Endodermal cell (in vitro differentiated cells): Measurements from ENCODE around the gene SLC16A3. TPM values are rescaled to one million over a fixed set of nuclear protein-coding genes. Genes with fewer than 3 reads are reported as not detected.

Source experiments
- DNase-seq: peaks from one replicate; pipeline ENCODE4 v3.0.0-alpha.2; 2017
- H3K27ac ChIP-seq: 2 replicates; pipeline ENCODE4 v1.5.1; 2013; ENCODE audit warnings: mild to moderate bottlenecking, low read depth, low read length, moderate library complexity
- H3K27me3 ChIP-seq: 2 replicates; pipeline ENCODE4 v1.6.1; 2013; ENCODE audit warnings: mild to moderate bottlenecking, low read length, moderate library complexity; ENCODE audit not compliant: insufficient read depth, control insufficient read depth, poor library complexity, severe bottlenecking
- H3K36me3 ChIP-seq: 2 replicates; pipeline ENCODE4 v1.7.0; 2013; ENCODE audit warnings: mild to moderate bottlenecking, low read length, moderate library complexity; ENCODE audit not compliant: control insufficient read depth, insufficient read depth
- H3K4me1 ChIP-seq: one replicate; pipeline ENCODE4 v1.7.0; 2013; ENCODE audit warnings: low read length; ENCODE audit not compliant: control insufficient read depth, insufficient read depth
- H3K4me3 ChIP-seq: 2 replicates; pipeline ENCODE4 v1.5.1; 2013; ENCODE audit warnings: mild to moderate bottlenecking, low read length, moderate library complexity
- H3K9ac ChIP-seq: 2 replicates; pipeline ENCODE4 v1.6.1; 2013; ENCODE audit warnings: mild to moderate bottlenecking, low read length, moderate library complexity; ENCODE audit not compliant: poor library complexity, severe bottlenecking; ENCODE audit errors: extremely low read depth
- H3K9me3 ChIP-seq: 2 replicates; pipeline ENCODE4 v1.6.1; 2013; ENCODE audit warnings: mild to moderate bottlenecking, low read length, moderate library complexity; ENCODE audit not compliant: control insufficient read depth
- H3K27ac Mint-ChIP-seq: 2 replicates; pipeline ENCODE4 v1.8.0; 2020; ENCODE audit warnings: mixed read lengths
- H3K27me3 Mint-ChIP-seq: 2 replicates; pipeline ENCODE4 v1.8.0; 2021; ENCODE audit warnings: mild to moderate bottlenecking, mixed read lengths; ENCODE audit not compliant: insufficient read depth
- H3K36me3 Mint-ChIP-seq: 2 replicates; pipeline ENCODE4 v1.8.0; 2020; ENCODE audit warnings: low read depth, mixed read lengths
- H3K4me1 Mint-ChIP-seq: 2 replicates; pipeline ENCODE4 v1.8.0; 2020; ENCODE audit warnings: mixed read lengths
- H3K4me3 Mint-ChIP-seq: 2 replicates; pipeline ENCODE4 v1.8.0; 2020; ENCODE audit warnings: mild to moderate bottlenecking, moderate library complexity, mixed read lengths
- H3K9me3 Mint-ChIP-seq: 2 replicates; pipeline ENCODE4 v1.8.0; 2020; ENCODE audit warnings: mild to moderate bottlenecking, mixed read lengths
- CTCF ChIP-seq: fragments of 200-600 bp; sonication (generic); conservative IDR thresholded peaks from 2 replicates; pipeline ENCODE4 v1.5.0; 2021; ENCODE audit warnings: antibody characterized with exemption, mild to moderate bottlenecking
- WGBS, 2 experiments: methylation state at CpG; one replicate each; pipeline versions ENCODE4 v1.1.5 to v1.1.7; 2013; ENCODE audit warnings: missing lambda C conversion rate in 2 of 2, mixed read lengths in 1 of 2; ENCODE audit not compliant: insufficient coverage in 1 of 2, insufficient read length in 1 of 2; 5-methylcytosine and 5-hydroxymethylcytosine counted together
- total RNA-seq, 2 donors: library from RNA; stranded (reverse); fragmentation: NEBNext Ultra II Directional in 1 of 2; extraction: Animal tissue kit (Norgen Biotek cat#: 25700) in 1 of 2; gene quantifications; 2 replicates in 1 of 2; 3 replicates in 1 of 2; pipeline ENCODE4 v1.2.1, GENCODE V29; 2021

Gene SLC16A3
- total RNA-seq, 2 donors from 2014 or later, result 31.8 to 39.7 TPM

GRCh38 chr17:82222816-82223215 is 6.0 kb upstream of the SLC16A3 start:
- Mint-ChIP-seq H3K27ac (no peak overlapping the region), H3K27me3 (peaks cover 30% of the 10 kb centered on the region), H3K36me3 (no peaks in the 10 kb centered on the region), H3K4me1 (no peaks in the 10 kb centered on the region), H3K9me3 (peaks cover 3% of the 10 kb centered on the region), H3K4me3 (no peak overlapping the region)
- Histone ChIP-seq H3K36me3 (no peaks in the 10 kb centered on the region), H3K27ac (no peak overlapping the region), H3K4me3 (no peak overlapping the region), H3K9me3 (no peaks in the 10 kb centered on the region), H3K4me1 (no peaks in the 10 kb centered on the region), H3K9ac (no peak overlapping the region), H3K27me3 (peaks cover 4% of the 10 kb centered on the region)
- WGBS, 2 experiments, result 87 to 100% methylated on average over 3 to 6 of the region's 10 CpGs
- DNase-seq, result peak; percentile 35
- no peak for TF ChIP-seq CTCF

DNA sequence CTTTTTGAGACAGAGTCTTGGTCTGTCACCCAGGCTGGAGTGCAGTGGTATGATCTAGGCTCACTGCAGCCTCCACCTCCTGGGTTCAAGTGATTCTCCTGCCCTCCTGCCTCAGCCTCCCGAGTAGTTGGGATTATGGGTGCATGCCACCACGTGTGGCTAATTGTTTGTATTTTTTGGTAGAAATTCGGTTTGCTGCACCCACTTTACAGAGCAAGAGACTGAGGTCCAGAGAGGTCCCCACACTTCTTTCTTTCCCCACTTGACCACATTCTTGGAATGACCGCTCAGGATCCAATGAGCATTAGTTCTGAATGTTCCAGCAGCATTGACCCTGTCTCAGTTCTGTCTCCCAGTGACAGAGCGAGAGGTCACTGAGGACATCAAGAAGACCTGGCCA is 5.3 kb upstream of the SLC16A3 start:
- Mint-ChIP-seq H3K9me3 (peaks cover 3% of the 10 kb centered on the region), H3K4me1 (no peaks in the 10 kb centered on the region), H3K4me3 (no peak overlapping the region), H3K27me3 (peaks cover 33% of the 10 kb centered on the region), H3K27ac (no peak overlapping the region), H3K36me3 (no peaks in the 10 kb centered on the region)
- DNase-seq, result no peak
- Histone ChIP-seq H3K36me3 (no peaks in the 10 kb centered on the region), H3K4me3 (no peak overlapping the region), H3K27ac (no peak overlapping the region), H3K9ac (no peak overlapping the region), H3K9me3 (no peaks in the 10 kb centered on the region), H3K27me3 (peaks cover 11% of the 10 kb centered on the region), H3K4me1 (no peaks in the 10 kb centered on the region)
- WGBS, 2 experiments, result 82 to 86% methylated on average over 5 of the region's 5 CpGs
- no peak for TF ChIP-seq CTCF

DNA sequence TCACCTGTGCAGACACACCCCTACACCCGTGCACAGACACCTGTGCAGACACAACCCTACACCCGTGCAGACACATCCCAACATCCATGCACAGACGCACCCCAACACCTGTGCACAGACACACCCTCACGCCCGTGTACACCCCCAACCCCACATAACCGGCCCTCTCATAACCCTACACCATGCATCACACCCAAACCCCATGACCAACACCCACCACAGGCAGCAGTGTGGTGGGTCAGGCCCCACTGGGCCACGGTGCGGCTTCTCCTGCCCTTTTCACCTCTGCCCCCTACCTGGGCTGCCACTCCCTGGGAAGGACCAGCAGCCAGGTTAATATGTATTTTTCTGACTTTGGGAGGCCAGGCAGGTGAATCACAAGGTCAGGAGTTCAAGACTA is 4.2 kb upstream of the SLC16A3 start:
- no peak for TF ChIP-seq CTCF
- peaks cover 3% of the 10 kb centered on the region for H3K9me3 Mint-ChIP-seq
- Histone ChIP-seq H3K27ac (no peak overlapping the region), H3K27me3 (peaks cover 19% of the 10 kb centered on the region), H3K36me3 (no peaks in the 10 kb centered on the region), H3K9ac (no peak overlapping the region), H3K4me3 (no peak overlapping the region), H3K4me1 (no peaks in the 10 kb centered on the region), H3K9me3 (no peaks in the 10 kb centered on the region)
- DNase-seq, result no peak
- 81 to 100% methylated on average over 1 to 8 of the region's 8 CpGs for WGBS, 2 experiments
- H3K36me3 Mint-ChIP-seq, result no peaks in the 10 kb centered on the region
- H3K4me3 Mint-ChIP-seq, result no peak overlapping the region
- H3K27ac Mint-ChIP-seq, result no peak overlapping the region
- no peaks in the 10 kb centered on the region for H3K4me1 Mint-ChIP-seq
- H3K27me3 Mint-ChIP-seq, result peaks cover 36% of the 10 kb centered on the region
